ENCODE results near the gene RAX.
"Not testable (repeated sequence)": the region's sequence is repeated elsewhere in the genome, so short reads cannot be mapped to it uniquely, and the experiment has no call there.

RAX gene

DNA sequence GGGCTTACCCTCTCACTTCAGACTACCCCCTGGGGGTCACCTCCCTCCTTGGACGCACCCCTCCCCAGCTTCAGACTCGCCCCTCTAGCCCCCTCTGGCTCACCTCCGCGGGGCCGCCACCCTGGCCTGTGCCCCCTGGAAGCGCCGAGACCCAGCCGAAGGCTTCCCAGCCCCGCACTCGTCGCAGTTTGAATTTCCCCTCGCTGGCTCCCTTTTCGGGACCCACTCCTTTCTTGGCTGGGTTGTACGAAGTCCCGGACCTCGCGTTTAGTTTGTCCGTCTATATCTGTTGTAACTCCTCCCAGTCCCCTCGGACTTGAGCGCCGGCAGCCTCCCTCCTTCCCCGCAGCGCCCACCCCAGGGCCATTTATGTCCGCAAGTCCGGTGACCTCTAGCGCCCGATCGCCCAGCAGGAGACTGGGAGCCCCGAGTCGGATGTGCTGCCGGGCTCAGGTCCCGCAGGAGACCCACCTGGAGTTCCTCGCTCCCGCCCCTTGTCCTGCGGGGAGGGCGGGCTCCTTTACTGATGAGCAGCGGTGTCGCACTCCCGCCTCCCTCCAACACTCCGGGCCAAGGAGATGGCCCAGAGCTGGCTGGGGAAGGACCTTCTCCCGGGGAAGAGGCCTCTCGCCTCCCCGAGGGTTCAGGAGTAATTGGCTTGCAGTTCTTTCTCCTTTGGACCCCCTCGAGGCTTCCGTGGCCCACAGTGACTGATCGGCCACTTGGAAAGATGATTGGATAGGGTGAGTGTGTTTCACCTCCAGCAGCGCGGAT lies 692 bp upstream of the RAX start:
- DNase-seq (ENCODE audit: low read depth in 2 of 2): no peak

DNA sequence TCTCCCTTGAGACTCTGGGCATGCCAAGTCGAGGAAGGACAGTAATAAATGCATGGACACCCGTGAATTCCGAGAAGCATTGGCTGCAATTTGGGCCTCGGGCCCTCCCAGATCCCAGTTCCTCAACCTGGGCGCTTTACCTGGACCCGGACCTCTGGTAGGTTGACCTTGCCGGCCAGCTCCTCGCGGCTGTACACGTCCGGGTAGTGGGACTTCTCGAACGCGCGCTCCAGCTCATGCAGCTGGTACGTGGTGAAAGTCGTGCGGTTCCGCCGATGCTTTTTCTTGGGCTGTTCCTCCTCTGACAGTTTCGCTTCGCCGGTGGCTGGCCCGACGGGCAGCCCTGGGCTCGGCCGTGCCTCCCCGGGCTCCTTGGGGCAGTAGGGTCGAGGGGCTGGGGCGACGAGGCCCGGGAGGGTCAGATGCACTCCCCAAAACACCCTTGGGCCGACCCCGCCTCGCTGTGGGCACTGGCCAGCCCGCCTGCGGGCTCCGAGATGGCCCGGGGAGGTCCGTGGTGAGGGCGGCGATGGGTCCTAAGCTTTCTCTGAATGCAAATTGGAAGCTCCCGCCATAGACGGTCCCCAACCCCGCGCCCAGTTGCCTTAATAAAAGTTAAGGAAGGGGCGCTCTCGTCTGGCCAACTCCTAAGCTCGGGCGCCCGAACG lies 899 bp downstream of the RAX start:
- no peak for DNase-seq (ENCODE audit: low read depth in 2 of 2)

DNA sequence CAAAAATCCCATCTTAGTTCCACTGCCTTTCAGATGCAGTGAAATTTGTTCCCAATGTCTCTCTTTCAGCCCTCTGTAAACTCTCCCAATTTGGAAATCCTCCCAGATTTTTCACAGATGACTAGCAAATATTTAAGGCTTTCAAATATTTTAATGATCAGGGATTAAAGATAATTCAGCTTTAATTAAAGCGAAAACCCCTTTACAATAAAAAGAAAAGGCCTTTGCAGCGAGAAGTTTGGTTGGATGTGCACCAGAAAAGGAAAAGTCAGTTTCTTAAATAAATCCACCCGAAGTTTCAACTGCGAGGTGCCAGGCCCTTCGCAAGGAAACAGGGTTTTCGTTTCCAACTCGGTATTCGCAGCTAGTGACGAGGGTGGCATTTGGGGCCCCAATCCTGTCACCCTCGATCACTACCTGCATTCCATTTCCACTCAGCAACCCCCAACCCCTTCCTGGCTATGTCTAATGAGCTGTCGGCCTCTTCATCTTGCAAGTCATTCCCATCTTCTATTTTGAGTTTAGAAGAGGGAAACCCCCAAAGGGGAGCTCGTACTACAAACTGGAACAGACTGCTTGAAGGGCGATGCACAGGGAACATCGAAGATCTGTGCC lies 1.5 kb downstream of the RAX start:
- DNase-seq (ENCODE audit: low read depth in 2 of 2): no peak

DNA sequence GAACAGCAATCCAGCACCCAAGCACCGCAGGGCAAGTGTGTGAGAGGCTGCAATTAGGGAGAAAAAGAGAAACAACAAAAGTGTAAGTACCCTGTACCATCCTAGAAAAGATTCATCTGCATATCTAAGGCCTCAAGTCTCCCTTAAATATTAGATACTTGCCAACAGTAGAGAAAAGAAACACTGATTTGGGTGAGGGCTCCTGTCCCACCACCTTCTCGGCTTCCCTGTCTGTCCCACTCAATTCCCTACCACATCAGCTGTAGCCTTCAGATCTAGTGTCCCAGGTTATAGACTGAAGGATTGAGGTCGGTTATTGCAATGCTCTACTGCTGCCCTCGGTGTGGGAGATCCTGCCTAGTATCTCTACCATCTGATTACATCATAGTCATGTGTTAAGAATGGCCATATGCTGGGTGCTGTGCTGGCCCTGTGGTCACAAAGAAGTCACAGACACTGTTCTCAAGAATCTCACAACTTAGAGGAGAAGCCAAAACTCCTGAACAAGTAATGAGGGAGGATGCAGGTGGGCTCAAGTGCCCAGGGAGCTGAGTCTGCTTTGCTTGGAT lies 2.5 kb downstream of the RAX start:
- no peak for DNase-seq (ENCODE audit: low read depth in 2 of 2)

DNA sequence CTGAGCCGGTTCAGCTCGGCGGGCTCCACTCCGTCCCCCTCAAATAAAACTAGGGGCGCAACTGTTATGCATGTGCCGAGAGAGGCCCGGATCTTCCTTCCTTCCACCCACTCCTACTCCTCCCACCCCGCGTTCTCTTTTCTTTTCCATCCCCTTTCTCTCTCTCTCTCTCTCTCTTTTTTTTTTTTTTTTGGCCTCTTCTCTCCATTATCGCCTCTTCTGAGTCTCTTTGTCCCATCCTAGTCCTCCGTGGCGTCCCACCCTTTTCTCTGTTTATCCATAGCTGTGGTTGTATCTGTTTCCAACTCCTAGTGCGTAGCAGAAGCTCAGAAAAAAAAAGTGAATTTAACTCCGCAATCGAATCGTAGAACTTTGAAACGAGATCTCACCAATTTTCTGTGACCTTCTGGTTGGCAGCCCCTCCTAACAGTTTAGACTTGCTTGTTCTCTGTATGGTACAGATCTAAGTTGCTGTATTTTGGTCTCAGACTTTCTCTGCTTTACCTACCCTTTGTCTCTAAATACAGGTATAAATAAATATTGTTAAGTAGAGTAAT lies 3.6 kb downstream of the RAX start:
- DNase-seq (ENCODE audit: low read depth in 2 of 2): no peak

DNA sequence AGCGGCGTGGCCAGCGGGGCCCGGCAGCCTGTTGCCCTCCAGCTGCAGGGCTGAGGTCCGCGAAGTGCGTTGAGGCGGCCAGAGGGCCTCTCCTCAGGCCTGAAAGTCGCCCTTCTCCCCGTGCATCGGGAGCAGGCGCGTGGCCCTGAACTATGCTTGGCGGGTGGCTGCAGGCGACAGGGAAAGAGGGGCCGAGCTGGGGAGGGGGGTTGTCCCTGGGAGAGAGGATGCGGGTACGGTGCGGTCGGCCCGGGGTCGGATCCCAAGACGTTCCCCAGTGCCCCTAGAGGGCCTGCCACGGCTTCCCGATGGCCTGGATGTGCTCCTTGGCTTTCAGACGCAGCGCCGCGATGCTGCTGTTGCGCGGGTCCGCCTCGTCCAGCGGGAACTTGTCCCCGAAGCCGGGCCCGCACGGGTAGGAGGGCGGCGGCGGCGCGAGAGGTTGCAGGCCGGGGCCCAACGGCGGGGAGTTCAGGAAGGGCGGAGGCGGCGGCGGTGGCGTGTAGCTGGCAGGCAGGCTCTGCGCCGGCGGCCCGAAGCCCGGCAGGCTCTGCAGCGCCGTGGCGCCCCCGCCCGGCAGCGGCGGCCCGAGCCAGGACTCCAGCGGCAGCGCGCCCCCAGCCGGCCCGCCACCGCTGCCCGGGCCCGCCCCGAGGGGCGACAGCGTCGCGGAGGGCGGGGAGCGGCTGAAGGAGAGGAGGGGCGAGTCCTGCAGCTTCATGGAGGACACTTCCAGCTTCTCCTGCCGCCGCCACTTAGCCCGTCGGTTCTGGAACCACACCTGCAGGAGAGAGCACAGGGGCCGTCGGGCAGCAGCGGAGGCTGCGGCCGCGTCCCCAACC lies 4.3 kb downstream of the RAX start:
- peak; percentile 39 to 45 for DNase-seq (ENCODE audit: low read depth in 2 of 2)

DNA sequence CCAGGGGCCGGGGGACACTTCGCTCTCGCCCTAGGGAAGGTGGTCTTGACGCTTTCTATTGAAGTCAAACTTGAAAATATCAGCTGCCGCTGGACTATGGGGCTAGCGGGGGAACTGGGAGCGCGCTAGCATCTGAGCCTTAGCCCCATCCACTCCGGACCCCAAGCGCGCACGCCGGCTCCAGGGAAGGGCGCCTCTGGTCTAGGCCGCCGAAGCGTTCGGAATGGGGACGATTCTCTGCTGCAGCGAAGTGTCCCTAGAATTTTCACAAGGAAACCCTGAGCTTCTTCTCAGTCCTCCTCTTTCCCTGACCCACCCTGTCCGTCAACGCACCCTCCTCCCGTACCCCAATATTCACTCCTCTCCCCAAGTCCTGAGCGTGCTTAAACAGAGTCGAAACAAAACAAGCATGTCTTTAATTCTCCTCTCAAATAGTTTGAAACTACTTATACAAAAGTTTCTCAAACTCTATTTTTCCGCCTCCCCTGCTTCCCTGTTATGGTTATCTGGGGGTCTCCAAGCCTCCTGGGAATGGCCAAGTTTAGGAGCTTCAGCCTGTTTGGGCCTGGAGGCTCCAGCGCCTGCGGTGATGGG lies 5.0 kb downstream of the RAX start:
- DNase-seq (ENCODE audit: low read depth in 2 of 2): no peak

DNA sequence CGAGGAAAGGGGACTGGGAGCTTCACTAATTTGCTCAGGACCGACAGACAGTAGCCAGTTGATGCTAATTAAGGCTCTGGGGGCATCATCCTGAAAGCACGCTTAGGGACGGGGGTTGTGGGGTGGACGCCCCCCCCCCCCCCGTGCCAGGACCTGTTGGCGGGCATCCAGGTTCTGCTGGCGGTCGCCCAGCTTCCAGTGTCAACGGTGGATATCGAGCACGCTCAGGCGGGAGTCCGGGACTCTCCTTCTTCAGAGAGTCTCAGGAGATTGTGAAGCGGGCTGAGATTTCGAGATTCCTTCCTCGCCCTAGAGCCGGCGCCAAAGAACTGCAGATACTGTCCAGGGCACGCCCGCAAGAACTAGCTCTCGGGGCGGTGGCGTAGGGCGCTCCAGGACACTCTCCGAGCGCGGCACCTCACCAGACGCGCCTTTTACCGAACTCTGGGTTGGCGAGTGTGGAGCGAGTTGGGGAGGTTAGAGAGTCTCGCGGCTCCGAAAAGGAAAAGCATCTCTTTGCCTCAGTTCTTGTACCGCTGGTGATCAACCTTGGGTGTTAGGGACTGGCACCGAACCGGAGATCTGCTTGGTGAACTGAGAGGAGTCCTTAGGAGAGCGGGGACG lies 5.6 kb downstream of the RAX start:
- DNase-seq (ENCODE audit: low read depth in 2 of 2): no peak

DNA sequence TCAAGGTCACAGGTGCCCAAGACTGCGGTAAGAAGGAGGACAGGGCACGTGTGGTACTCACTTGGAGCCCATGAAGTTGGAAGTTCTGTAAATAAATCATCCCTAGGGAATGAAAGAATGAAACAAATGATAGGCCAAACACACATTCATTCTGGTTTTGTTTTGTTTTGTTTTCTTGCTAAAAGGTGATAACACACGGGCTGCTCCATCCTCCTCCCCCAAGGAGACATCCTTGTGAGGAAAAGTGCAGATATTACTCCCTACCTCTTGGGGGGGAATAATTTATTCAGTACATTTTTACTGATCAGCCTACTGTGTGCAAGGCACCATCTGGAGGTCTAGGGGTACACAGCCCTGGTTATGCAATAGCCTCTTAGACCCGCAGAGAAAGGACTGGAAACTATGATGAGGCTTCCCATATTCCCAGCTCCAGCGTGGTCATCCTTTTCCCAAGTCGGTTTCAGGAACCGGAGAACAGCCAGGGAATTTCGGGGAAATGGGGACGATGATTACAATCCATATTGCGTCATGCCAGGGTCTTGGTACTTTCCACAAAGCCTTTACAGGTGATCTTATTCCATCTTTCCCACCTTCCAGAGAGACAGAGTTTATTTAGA lies 6.3 kb downstream of the RAX start:
- DNase-seq (ENCODE audit: low read depth in 2 of 2): no peak

DNA sequence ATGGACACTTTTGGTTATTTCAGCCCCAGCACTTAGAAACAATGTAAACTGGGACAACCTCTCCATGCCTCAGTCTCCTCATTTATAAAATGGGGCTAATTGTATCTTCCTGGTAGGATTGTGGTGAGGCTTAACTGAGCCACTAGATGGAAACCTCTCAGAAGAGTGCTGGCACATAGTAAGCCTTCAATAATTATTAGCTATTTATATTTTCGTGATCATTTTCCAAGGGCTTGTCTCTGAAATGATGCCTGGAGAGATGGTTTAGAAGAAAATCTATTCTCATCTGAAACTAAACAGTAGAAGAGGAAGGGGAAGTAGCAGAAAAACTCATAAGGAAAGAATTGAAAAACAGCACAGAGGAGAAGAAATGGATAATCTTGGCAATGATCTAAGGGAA lies 6.8 kb downstream of the RAX start:
- no peak for DNase-seq (ENCODE audit: low read depth in 2 of 2)

DNA sequence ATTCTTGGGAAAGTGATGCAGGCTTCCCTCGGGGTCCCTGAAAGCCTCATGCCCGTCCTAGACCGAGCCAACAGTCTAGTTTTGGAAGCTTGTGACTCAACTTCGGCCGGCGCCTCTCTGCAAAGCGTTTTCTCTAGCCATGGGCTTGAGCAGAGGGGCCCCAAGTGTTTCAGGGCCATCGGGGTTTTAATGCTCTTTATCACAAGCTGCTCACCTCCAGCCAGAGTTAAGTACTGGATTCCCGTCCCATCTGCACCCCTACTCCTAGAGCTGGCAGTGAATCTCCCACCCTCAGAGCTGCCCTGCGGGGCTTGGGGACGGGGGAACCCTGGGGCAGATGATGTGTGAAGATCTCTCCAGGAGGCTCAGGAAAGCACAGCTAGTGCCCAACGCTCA lies 7.3 kb downstream of the RAX start:
- DNase-seq (ENCODE audit: low read depth in 2 of 2): no peak

DNA sequence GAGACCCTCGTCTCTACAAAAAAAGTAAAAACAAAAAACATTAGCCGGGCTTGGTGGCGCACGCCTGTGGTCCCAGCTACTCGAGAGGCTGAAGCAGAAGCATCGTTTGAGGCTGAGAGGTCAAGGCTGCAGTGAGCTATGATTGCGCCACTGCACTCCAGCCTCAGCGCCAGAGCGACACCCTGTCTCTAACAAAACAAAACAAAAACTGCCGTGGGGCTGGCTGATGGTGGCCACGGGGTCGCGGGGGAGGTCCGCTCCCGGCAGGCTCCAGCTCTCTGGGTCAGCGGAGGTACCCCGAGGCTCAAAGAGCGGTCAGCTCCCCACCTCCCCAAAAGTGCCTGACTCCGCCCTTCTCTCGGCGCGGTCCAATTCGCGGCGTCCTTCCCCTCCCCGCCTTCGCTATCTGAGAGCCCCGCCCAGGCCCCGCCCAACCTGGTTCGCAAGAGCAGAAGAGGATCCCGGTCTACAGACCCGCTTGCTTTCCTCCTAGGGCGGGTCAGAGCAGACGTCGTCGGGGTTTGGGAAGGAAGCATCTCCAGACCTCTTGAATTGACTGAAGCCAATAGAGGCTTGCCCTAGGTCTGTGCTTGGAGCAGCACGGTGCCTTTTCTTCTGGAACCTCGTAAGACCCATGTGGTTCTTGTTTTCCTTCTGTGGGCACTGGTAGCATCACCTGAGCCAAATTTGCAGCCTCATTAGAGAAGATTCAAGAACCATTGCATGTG lies 7.8 kb downstream of the RAX start:
- DNase-seq (ENCODE audit: low read depth in 2 of 2): peak; percentile 28 to 40

DNA sequence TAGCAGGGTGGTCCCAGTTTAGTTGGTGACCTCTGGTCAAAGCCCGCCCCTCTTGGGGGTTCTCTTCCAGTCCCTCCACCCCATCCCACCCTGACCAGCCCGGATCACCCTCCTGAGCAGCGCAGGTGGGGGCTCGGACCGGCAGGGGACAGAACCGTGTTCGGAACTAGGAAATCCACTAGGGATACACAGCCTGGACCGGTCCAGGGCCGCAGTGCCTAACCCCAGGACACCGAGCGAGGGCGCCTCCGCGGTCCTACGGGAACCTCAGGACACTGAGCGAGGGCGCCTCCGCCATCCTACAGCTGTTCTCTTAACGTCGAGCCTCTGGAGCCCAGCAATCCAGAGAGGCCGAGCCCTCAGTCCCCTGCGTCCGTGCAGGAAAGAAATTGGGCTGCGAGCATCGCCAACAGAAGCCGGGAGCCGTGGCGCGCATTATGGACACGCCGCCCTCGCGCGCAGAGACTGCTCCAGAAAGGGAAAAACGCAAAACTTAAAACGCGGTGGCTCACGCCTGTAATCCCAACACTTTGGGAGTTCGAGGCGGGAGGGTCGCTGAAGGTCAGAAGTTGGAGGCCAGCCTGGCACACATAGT lies 8.5 kb downstream of the RAX start:
- no peak for DNase-seq (ENCODE audit: low read depth in 2 of 2)

DNA sequence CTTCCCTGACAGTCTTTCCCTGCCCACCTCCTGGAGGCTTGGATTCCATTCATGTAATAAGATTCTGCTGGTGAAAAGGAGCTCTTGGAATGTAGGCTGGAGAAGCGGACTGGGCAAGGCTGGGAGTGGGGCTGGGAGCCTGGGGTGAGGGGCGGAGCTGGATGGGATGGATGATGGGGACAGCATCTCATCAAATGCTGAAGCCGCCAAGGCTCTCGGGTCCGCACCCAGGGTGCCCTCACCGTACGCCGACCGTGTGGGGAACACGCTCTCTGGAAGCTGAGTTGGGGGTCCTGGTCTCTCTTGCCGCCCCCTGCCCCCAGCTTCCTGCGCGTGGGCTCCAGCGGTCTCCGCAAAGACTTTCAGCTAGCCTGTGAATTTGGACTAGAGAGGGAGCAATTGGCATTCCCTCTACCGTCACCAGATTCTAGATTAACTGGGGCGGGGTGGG lies 9.1 kb downstream of the RAX start:
- no peak for DNase-seq (ENCODE audit: low read depth in 2 of 2)

DNA sequence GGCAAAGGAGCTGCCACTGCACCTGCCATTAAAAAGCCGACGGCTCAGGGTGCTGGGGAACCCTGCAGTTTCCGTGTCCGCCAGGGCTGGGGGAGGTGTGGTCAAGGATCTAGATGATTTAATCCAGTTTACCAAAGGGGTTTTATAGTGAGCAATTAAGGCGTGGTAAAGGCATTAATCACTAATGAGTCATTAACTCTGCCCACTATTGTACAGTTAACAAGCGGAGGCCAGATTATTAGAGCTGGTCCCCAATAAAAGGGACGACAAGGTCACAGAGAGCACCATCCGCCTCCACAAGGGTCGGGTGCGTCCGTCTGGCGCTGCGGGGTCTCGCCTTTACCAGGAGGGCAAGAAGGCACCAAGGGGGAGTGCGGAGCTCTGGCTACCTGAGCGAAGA lies 9.6 kb downstream of the RAX start:
- no peak for DNase-seq (ENCODE audit: low read depth in 2 of 2)

DNA sequence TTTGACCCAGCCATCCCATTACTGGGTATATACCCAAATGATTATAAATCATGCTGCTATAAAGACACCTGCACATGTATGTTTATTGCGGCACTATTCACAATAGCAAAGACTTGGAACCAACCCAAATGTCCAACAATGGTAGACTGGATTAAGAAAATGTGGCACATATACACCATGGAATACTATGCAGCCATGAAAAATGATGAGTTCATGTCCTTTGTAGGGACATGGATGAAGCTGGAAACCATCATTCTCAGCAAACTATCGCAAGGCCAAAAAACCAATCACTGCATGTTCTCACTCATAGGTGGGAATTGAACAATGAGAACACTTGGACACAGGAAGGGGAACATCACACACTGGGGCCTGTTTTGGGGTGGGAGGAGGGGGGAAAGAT lies 11.0 kb downstream of the RAX start:
- DNase-seq (ENCODE audit: low read depth in 2 of 2): not testable (repeated sequence)

DNA sequence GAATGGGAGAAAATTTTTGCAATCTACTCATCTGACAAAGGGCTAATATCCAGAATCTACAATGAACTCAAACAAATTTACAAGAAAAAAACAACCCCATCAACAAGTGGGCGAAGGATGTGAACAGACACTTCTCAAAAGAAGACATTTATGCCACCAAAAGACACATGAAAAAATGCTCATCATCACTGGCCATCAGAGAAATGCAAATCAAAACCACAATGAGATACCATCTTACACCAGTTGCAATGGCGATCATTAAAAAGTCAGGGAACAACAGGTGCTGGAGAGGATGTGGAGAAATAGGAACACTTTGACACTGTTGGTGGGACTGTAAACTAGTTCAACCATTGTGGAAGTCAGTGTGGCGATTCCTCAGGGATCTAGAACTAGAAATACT lies 11.4 kb downstream of the RAX start:
- not testable (repeated sequence) for DNase-seq (ENCODE audit: low read depth in 2 of 2)

DNA sequence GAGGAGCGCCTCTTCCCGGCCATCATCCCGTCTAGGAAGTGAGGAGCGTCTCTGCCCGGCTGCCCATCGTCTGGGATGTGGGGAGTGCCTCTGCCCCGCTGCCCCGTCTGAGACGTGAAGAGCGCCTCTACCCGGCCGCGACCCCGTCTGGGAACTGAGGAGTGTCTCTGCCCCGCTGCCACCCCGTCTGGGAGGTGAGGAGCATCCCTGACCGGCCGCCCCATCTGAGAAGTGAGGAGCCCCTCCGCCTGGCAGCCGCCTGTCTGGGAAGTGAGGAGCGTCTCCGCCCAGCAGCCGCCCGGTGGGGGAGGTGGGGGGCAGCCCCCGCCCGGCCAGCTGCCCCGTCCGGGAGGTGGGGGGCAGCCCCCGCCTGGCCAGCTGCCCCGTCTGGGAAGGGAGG lies 17.8 kb downstream of the RAX start:
- DNase-seq (ENCODE audit: low read depth in 2 of 2): not testable (repeated sequence)

DNA sequence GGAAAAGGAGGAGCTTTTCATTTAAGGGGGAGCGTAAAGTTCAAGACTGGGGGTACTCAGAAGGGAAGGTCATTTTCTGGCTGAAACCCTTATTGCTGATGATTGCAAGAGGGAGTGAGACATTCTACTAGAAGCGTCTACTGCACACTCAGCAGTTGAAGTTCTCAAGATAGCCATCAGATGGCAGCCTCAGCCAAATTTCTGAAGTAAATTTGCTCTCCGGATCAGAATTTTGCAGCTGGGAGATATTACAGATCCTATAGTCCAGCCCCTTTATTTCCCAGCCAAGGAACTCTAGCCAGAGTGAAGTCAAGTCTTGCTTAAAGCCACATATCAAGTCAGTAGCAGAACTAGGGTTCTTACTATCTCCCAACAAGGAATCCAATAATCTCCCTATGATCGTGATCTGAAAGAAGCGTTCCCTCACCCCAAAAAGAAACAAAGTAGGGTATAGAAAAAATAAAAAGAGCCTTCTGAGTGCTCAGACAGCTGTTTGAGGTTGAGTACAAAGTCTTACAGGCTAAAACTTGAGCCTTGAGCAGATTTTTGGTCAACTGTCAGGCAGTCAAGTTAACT lies 24.0 kb downstream of the RAX start:
- DNase-seq (ENCODE audit: low read depth in 2 of 2): no peak

All from stimulated activated CD8-positive, alpha-beta memory T cell treated with anti-CD3 and anti-CD28 coated beads, Interleukin-2, amount 100 ng/mL, for 48 hours (primary cell).